Smooth muscle cell (in vitro differentiated cells): ENCODE data around the gene PET117. TPM values are rescaled to one million over a fixed set of nuclear protein-coding genes. Genes with fewer than 3 reads are reported as not detected.

ENCODE experiments used
- DNase-seq: peaks from one replicate; lab custom pipeline; 2025; ENCODE audit not compliant: unreplicated experiment; lab: John Stamatoyannopoulos, UW
- H2AFZ ChIP-seq: fragments of 200-600 bp; sonication (generic); 2 replicates; pipeline ENCODE4 v1.6.0; 2016; ENCODE audit warnings: antibody characterized with exemption, low read depth, mild to moderate bottlenecking
- H3F3A ChIP-seq: fragments of 200-600 bp; sonication (generic); 2 replicates; pipeline ENCODE4 v1.6.0; 2017; ENCODE audit warnings: antibody characterized with exemption, low read depth
- H3K27ac ChIP-seq: fragments of 200-600 bp; sonication (generic); 2 replicates; pipeline ENCODE4 v1.5.1; 2016; ENCODE audit warnings: low read depth, mild to moderate bottlenecking
- H3K27me3 ChIP-seq: fragments of 200-600 bp; sonication (generic); 2 replicates; pipeline ENCODE4 v1.6.1; 2016; ENCODE audit warnings: low read depth, mild to moderate bottlenecking
- H3K36me3 ChIP-seq: fragments of 200-600 bp; sonication (generic); 2 replicates; pipeline ENCODE4 v1.5.1; 2016; ENCODE audit warnings: low read depth
- H3K4me1 ChIP-seq: fragments of 200-600 bp; sonication (generic); 2 replicates; pipeline ENCODE4 v1.5.1; 2016; ENCODE audit warnings: low read depth
- H3K4me2 ChIP-seq: fragments of 200-600 bp; sonication (generic); 2 replicates; pipeline ENCODE4 v1.6.0; 2016; ENCODE audit warnings: mild to moderate bottlenecking
- H3K4me3 ChIP-seq: fragments of 200-600 bp; sonication (generic); 2 replicates; pipeline ENCODE4 v1.5.1; 2016; ENCODE audit warnings: mild to moderate bottlenecking
- H3K79me2 ChIP-seq: fragments of 200-600 bp; sonication (generic); 2 replicates; pipeline ENCODE4 v1.6.0; 2016; ENCODE audit warnings: low read depth, mild to moderate bottlenecking
- H3K9ac ChIP-seq: fragments of 200-600 bp; sonication (generic); 2 replicates; pipeline ENCODE4 v1.6.0; 2016; ENCODE audit warnings: low read depth
- H3K9me3 ChIP-seq: fragments of 200-600 bp; sonication (generic); replicated peaks from 2 replicates; pipeline ENCODE4 v1.5.1; 2016; ENCODE audit warnings: low read depth
- H4K20me1 ChIP-seq: fragments of 200-600 bp; sonication (generic); 2 replicates; pipeline ENCODE4 v1.6.0; 2016; ENCODE audit warnings: low read depth
- CTCF ChIP-seq: fragments of 200-600 bp; sonication (generic); IDR thresholded peaks from 2 replicates; pipeline ENCODE4 v1.5.1; 2017; ENCODE audit warnings: borderline replicate concordance, mild to moderate bottlenecking, antibody characterized with exemption; ENCODE audit not compliant: insufficient read depth, poor library complexity, severe bottlenecking
- WGBS: methylation state at CpG from one replicate; pipeline ENCODE4 v1.1.7; 2016; ENCODE audit warnings: low lambda C conversion rate; 5-methylcytosine and 5-hydroxymethylcytosine counted together
- polyA plus RNA-seq: library from polyadenylated mRNA; unstranded; fragments of >200 nt; fragmentation: Nextera tagmentation; extraction: Ambion mirVana; gene quantifications from 2 replicates; pipeline ENCODE4 v1.2.1, GENCODE V29; 2016
- total RNA-seq: library from RNA; depleted of rRNA; stranded (reverse); fragments of >200 nt; gene quantifications from 2 replicates; pipeline ENCODE4 v1.2.3, GENCODE V29; 2014

The PET117 gene
- total and polyA plus RNA-seq, 2 experiments from 2014 or later: 8.6 to 9.6 TPM

GRCh38 chr20:18187020-18187419 is 49.4 kb downstream of the PET117 start:
- no peak overlapping the region for H3K9ac ChIP-seq
- no peaks in the 10 kb centered on the region for H3K79me2 ChIP-seq
- no peaks in the 10 kb centered on the region for H3K27me3 ChIP-seq
- H4K20me1 ChIP-seq: no peaks in the 10 kb centered on the region
- no peak for DNase-seq
- no peak overlapping the region for H2AFZ ChIP-seq
- H3K4me2 ChIP-seq: no peak overlapping the region
- H3K36me3 ChIP-seq: peaks cover 4% of the 10 kb centered on the region
- no peaks in the 10 kb centered on the region for H3K4me1 ChIP-seq
- TF ChIP-seq CTCF: no peak
- WGBS: 78% methylated on average over 5 of the region's 5 CpGs
- peak overlapping the region; percentile 63 for H3K27ac ChIP-seq
- H3K9me3 ChIP-seq: no peaks in the 10 kb centered on the region
- H3K4me3 ChIP-seq: no peak overlapping the region
- H3F3A ChIP-seq: no peaks in the 10 kb centered on the region

- no peak overlapping the region for H3K27ac ChIP-seq
- WGBS: 57% methylated on average over 3 of the region's 3 CpGs
- H3K4me2 ChIP-seq: no peak overlapping the region
- no peaks in the 10 kb centered on the region for H3K79me2 ChIP-seq
- no peak overlapping the region for H3K9ac ChIP-seq
- no peaks in the 10 kb centered on the region for H3K4me1 ChIP-seq
- TF ChIP-seq CTCF: no peak
- H3K9me3 ChIP-seq: no peaks in the 10 kb centered on the region
- no peaks in the 10 kb centered on the region for H3F3A ChIP-seq
- H4K20me1 ChIP-seq: no peaks in the 10 kb centered on the region
- peaks cover 4% of the 10 kb centered on the region for H3K36me3 ChIP-seq
- no peak overlapping the region for H3K4me3 ChIP-seq
- no peak overlapping the region for H2AFZ ChIP-seq
- H3K27me3 ChIP-seq: no peaks in the 10 kb centered on the region
- DNase-seq: no peak
Measured at GRCh38 chr20:18188434-18188833, 50.8 kb downstream of the PET117 start.

GRCh38 chr20:18190338-18191233 is 52.9 kb downstream of the PET117 start:
- no peak for TF ChIP-seq CTCF
- DNase-seq: no peak

More at GRCh38 chr20:18190338-18191233, 52.9 kb downstream of the PET117 start:
- no peak overlapping the region for H3K4me3 ChIP-seq
- no peak overlapping the region for H2AFZ ChIP-seq
- H4K20me1 ChIP-seq: no peaks in the 10 kb centered on the region
- no peak overlapping the region for H3K9ac ChIP-seq
- no peaks in the 10 kb centered on the region for H3K79me2 ChIP-seq
- H3F3A ChIP-seq: no peaks in the 10 kb centered on the region
- no peaks in the 10 kb centered on the region for H3K4me1 ChIP-seq
- no peaks in the 10 kb centered on the region for H3K36me3 ChIP-seq
- H3K9me3 ChIP-seq: no peaks in the 10 kb centered on the region
- no peak overlapping the region for H3K27ac ChIP-seq
- H3K27me3 ChIP-seq: no peaks in the 10 kb centered on the region
- WGBS: 78% methylated on average over 3 of the region's 3 CpGs
- no peak overlapping the region for H3K4me2 ChIP-seq
